ENCODE measurements around the gene LRCH4. TPM values are rescaled to one million over a fixed set of nuclear protein-coding genes. Genes with fewer than 3 reads are reported as not detected.
A peak's percentile ranks its signal among the peaks of the same experiment; 100 is the strongest.

LRCH4 gene
- total RNA-seq, 2 experiments from 2014 or later: 70.3 to 71.7 TPM

GRCh38 chr7:100621554-100621953 is 35.6 kb upstream of the LRCH4 start:
- Mint-ChIP-seq H3K27me3 (no peaks in the 10 kb centered on the region), H3K9me3 (ENCODE audit: low read depth) (no peaks in the 10 kb centered on the region), H3K36me3 (ENCODE audit: low read depth) (peaks cover 2% of the 10 kb centered on the region), H3K4me1 (peaks cover 9% of the 10 kb centered on the region), H3K4me3 (no peak overlapping the region), H3K27ac (no peak overlapping the region)
- intact Hi-C loops (cut with DNase I, micrococcal nuclease): no loop called here
- ChIA-PET CTCF (interaction anchor here (0.8 kb wide), 1 partner anchor 463 kb away, joined by 3 read pairs; no protein-coding TSS in a partner anchor), POLR2A (no interaction called here)
- DNase-seq (no peak), ATAC-seq (no peak)

- Mint-ChIP-seq H3K27ac (no peak overlapping the region), H3K9me3 (ENCODE audit: low read depth) (no peaks in the 10 kb centered on the region), H3K4me3 (no peak overlapping the region), H3K36me3 (ENCODE audit: low read depth) (peaks cover 2% of the 10 kb centered on the region), H3K27me3 (no peaks in the 10 kb centered on the region), H3K4me1 (peaks cover 2% of the 10 kb centered on the region)
- intact Hi-C loops (cut with DNase I, micrococcal nuclease): no loop called here
- ChIA-PET CTCF (interaction anchor here (0.6 to 1.5 kb wide), 3 partner anchors 8 to 97 kb away, joined by 3 read pairs; partner anchors contain the start of genes MOSPD3 and POP7), POLR2A (no interaction called here)
- DNase-seq (no peak), ATAC-seq (no peak)
Observed at GRCh38 chr7:100620804-100621203, 34.9 kb upstream of the LRCH4 start.

- no peaks in the 10 kb centered on the region for H3K9me3 Mint-ChIP-seq (ENCODE audit: low read depth)
- ATAC-seq (no peak), DNase-seq (no peak)
- H3K4me3 Mint-ChIP-seq: no peak overlapping the region
- no peak overlapping the region for H3K27ac Mint-ChIP-seq
- POLR2A ChIA-PET: interaction anchor here (0.5 kb wide), 1 partner anchor 211 kb away, joined by 4 read pairs; no protein-coding TSS in a partner anchor
- H3K4me1 Mint-ChIP-seq: no peaks in the 10 kb centered on the region
- H3K36me3 Mint-ChIP-seq (ENCODE audit: low read depth): peaks cover 2% of the 10 kb centered on the region
- no peaks in the 10 kb centered on the region for H3K27me3 Mint-ChIP-seq
- intact Hi-C loops (cut with DNase I, micrococcal nuclease): no loop called here
- CTCF ChIA-PET: interaction anchor here (1.5 kb wide), 2 partner anchors 8 to 86 kb away, joined by 3 read pairs; partner anchors contain the start of genes MOSPD3 and POP7
Observed at GRCh38 chr7:100620239-100620638, 34.3 kb upstream of the LRCH4 start.

GRCh38 chr7:100614308-100614861 is 28.5 kb upstream of the LRCH4 start:
- POLR2A ChIA-PET: interaction anchor here (1.5 kb wide), 1 partner anchor 12 kb away, joined by 5 read pairs; no protein-coding TSS in a partner anchor
- no peaks in the 10 kb centered on the region for H3K27me3 Mint-ChIP-seq
- DNase-seq (no peak), ATAC-seq (no peak)
- CTCF ChIA-PET: interaction anchor here (0.7 to 3.9 kb wide), 5 partner anchors 15 to 91 kb away, joined by 3 to 22 read pairs (median 3); partner anchors contain the start of gene POP7
- H3K9me3 Mint-ChIP-seq (ENCODE audit: low read depth): no peaks in the 10 kb centered on the region
- intact Hi-C loops (cut with DNase I, micrococcal nuclease): loop anchor here in 1 of 2 experiments (5.0 kb wide), 2 partner anchors 78 to 263 kb away; partner anchors contain the start of genes GIGYF1 and SRRT
- H3K4me3 Mint-ChIP-seq: no peak overlapping the region
- peaks cover 17% of the 10 kb centered on the region for H3K4me1 Mint-ChIP-seq
- no peaks in the 10 kb centered on the region for H3K36me3 Mint-ChIP-seq (ENCODE audit: low read depth)
- no peak overlapping the region for H3K27ac Mint-ChIP-seq

- Mint-ChIP-seq H3K36me3 (ENCODE audit: low read depth) (no peaks in the 10 kb centered on the region), H3K4me1 (peaks cover 17% of the 10 kb centered on the region), H3K4me3 (peak overlapping the region; percentile 83), H3K27ac (no peak overlapping the region), H3K27me3 (no peaks in the 10 kb centered on the region), H3K9me3 (ENCODE audit: low read depth) (no peaks in the 10 kb centered on the region)
- POLR2A ChIA-PET: interaction anchor here (0.8 to 2.0 kb wide), 5 partner anchors 13 to 185 kb away, joined by 3 to 12 read pairs (median 5); partner anchors contain the start of genes FBXO24, LRCH4 and ZCWPW1
- ATAC-seq: no peak
- CTCF ChIA-PET: interaction anchor here (0.7 to 3.9 kb wide), 10 partner anchors 11 to 391 kb away, joined by 3 to 22 read pairs (median 5); partner anchors contain the start of genes PCOLCE and POP7
- intact Hi-C loops (cut with DNase I, micrococcal nuclease): loop anchor here in 1 of 2 experiments (5.0 kb wide), 2 partner anchors 79 to 264 kb away; partner anchors contain the start of genes GIGYF1 and SRRT
- no peak for DNase-seq
Observed at GRCh38 chr7:100613412-100614175, 27.7 kb upstream of the LRCH4 start.

GRCh38 chr7:100612730-100613390 is 26.9 kb upstream of the LRCH4 start:
- POLR2A ChIA-PET: interaction anchor here (0.6 to 2.0 kb wide), 11 partner anchors 14 to 268 kb away, joined by 3 to 12 read pairs (median 4); partner anchors contain the start of genes FBXO24, GNB2, LRCH4 and POP7
- ATAC-seq (no peak), DNase-seq (peak; percentile 51)
- intact Hi-C loops (cut with DNase I, micrococcal nuclease): loop anchor here (1.0 to 5.0 kb wide), 17 partner anchors 9 to 436 kb away; partner anchors contain the start of genes FBXO24 (in 2 of the 2), GIGYF1 (in 2 of the 2), GNB2 (in 2 of the 2) and LRCH4 (in 2 of the 2)
- Mint-ChIP-seq H3K27me3 (no peaks in the 10 kb centered on the region), H3K4me3 (peak overlapping the region; percentile 83), H3K9me3 (ENCODE audit: low read depth) (no peaks in the 10 kb centered on the region), H3K27ac (no peak overlapping the region), H3K4me1 (peaks cover 17% of the 10 kb centered on the region), H3K36me3 (ENCODE audit: low read depth) (no peaks in the 10 kb centered on the region)
- CTCF ChIA-PET: interaction anchor here (0.6 to 3.9 kb wide), 21 partner anchors 8 to 479 kb away, joined by 3 to 22 read pairs (median 5); partner anchors contain the start of genes FBXO24, LRCH4, PCOLCE and POP7

GRCh38 chr7:100611983-100612729 is 26.2 kb upstream of the LRCH4 start, which contains the start of gene MOSPD3:
Gene MOSPD3, plus strand, starts transcription at chr7:100612540. Its CDS starts 252 bp downstream, at chr7:100612792.
- Mint-ChIP-seq H3K9me3 (ENCODE audit: low read depth) (no peaks in the 10 kb centered on the region), H3K4me3 (peak within 1 kb of the TSS; percentile 83), H3K36me3 (ENCODE audit: low read depth) (no peaks in the 10 kb centered on the region), H3K4me1 (peaks cover 17% of the 10 kb centered on the region), H3K27ac (peak within 1 kb of the TSS; percentile 100), H3K27me3 (no peaks in the 10 kb centered on the region)
- intact Hi-C loops (cut with DNase I, micrococcal nuclease): loop anchor here (1.0 to 5.0 kb wide), 17 partner anchors 8 to 435 kb away; partner anchors contain the start of genes FBXO24 (in 2 of the 2), GIGYF1 (in 2 of the 2), GNB2 (in 2 of the 2) and LRCH4 (in 2 of the 2)
- DNase-seq (peak; percentile 99), ATAC-seq (peak; percentile 94)
- CTCF ChIA-PET: interaction anchor here (0.6 to 3.9 kb wide), 18 partner anchors 8 to 478 kb away, joined by 3 to 22 read pairs (median 5); partner anchors contain the start of genes FBXO24, LRCH4, PCOLCE and POP7
- POLR2A ChIA-PET: interaction anchor here (0.6 to 2.0 kb wide), 8 partner anchors 20 to 267 kb away, joined by 3 to 12 read pairs (median 4); partner anchors contain the start of genes FBXO24, GNB2, LRCH4 and POP7

- POLR2A ChIA-PET: no interaction called here
- intact Hi-C loops (cut with DNase I, micrococcal nuclease): loop anchor here in 1 of 2 experiments (5.0 kb wide), 2 partner anchors 82 to 267 kb away; partner anchors contain the start of genes GIGYF1 and SRRT
- H3K27me3 Mint-ChIP-seq: peaks cover 3% of the 10 kb centered on the region
Observed at GRCh38 chr7:100609958-100610357, 24.0 kb upstream of the LRCH4 start.

GRCh38 chr7:100607111-100607510 is 21.2 kb upstream of the LRCH4 start:
- Mint-ChIP-seq H3K27me3 (peaks cover 3% of the 10 kb centered on the region), H3K4me1 (peaks cover 18% of the 10 kb centered on the region), H3K4me3 (no peak overlapping the region), H3K36me3 (ENCODE audit: low read depth) (no peaks in the 10 kb centered on the region), H3K9me3 (ENCODE audit: low read depth) (no peaks in the 10 kb centered on the region), H3K27ac (no peak overlapping the region)
- DNase-seq (no peak), ATAC-seq (no peak)
- ChIA-PET CTCF (interaction anchor here (1.7 kb wide), 1 partner anchor 10 kb away, joined by 5 read pairs; no protein-coding TSS in a partner anchor), POLR2A (interaction anchor here (1.7 kb wide), 1 partner anchor 99 kb away, joined by 4 read pairs; the partner anchor contains the start of gene POP7)
- intact Hi-C loops (cut with DNase I, micrococcal nuclease): no loop called here

More at GRCh38 chr7:100609958-100610357, 24.0 kb upstream of the LRCH4 start:
- DNase-seq: no peak
- ATAC-seq: no peak
- Mint-ChIP-seq H3K27ac (peak overlapping the region; percentile 44), H3K36me3 (ENCODE audit: low read depth) (no peaks in the 10 kb centered on the region), H3K9me3 (ENCODE audit: low read depth) (no peaks in the 10 kb centered on the region), H3K4me3 (no peak overlapping the region), H3K4me1 (peaks cover 23% of the 10 kb centered on the region)
- CTCF ChIA-PET: interaction anchor here (1.2 kb wide), 1 partner anchor 24 kb away, joined by 3 read pairs; no protein-coding TSS in a partner anchor

All from activated CD4-positive, alpha-beta T cell treated with anti-CD3 and anti-CD28 coated beads for 36 hours (primary cell).